ENCODE results near the gene NIF3L1.

NIF3L1 gene

DNA sequence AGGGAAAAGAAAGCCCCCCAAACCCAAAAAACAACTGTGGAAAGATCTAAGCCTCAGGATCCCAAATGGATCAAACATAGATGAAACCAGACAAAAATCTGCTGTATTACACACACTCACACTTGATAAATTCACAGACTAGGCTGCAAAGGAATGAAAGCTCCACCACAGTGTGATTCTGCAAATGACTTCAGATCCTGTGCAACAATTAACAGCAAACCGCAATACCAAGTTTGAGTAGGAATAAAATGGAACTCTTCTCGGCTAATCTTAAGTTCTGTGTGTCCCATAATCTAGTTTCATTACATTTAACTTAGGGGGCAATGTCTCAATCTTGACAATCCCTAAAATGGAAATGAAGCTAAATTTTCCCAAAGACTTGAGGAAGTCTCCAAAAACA is 36.6 kb upstream of the NIF3L1 start:
- Histone ChIP-seq H3K4me3 (ENCODE audit: low read depth, low read length) (no peak overlapping the region), H3K27ac (ENCODE audit: low read depth, low read length) (no peak overlapping the region), H3K4me1 (ENCODE audit: control insufficient read depth, insufficient read depth, low read length) (no peaks in the 10 kb centered on the region), H3K9me3 (ENCODE audit: control insufficient read depth, insufficient read depth, low read length) (no peaks in the 10 kb centered on the region), H3K36me3 (ENCODE audit: control insufficient read depth, insufficient read depth, low read length) (peaks cover 67% of the 10 kb centered on the region), H3K9ac (ENCODE audit: low read depth, low read length) (no peak overlapping the region), H3K27me3 (ENCODE audit: control insufficient read depth, insufficient read depth, low read length) (no peaks in the 10 kb centered on the region)

DNA sequence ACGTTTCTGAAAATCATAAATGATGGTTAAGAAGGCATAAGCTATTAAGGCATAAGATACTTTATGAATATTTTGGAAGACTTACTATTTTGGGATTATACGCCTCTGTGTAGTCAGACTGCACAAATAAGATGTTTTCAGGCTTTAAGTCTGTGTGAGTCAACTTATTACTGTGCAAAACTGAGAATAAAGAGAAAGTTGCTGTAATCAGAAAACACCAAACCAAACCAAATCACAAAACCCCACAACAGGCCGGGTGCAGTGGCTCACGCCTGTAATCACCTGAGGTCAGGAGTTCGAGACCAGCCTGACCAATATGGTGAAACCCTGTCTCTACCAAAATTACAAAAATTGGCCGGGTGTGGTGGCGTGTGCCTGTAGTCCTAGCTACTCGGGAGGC is 32.4 kb upstream of the NIF3L1 start:
- Histone ChIP-seq H3K9ac (ENCODE audit: low read depth, low read length) (no peak overlapping the region), H3K9me3 (ENCODE audit: control insufficient read depth, insufficient read depth, low read length) (no peaks in the 10 kb centered on the region), H3K36me3 (ENCODE audit: control insufficient read depth, insufficient read depth, low read length) (peaks cover 98% of the 10 kb centered on the region), H3K27ac (ENCODE audit: low read depth, low read length) (no peak overlapping the region), H3K4me3 (ENCODE audit: low read depth, low read length) (no peak overlapping the region), H3K4me1 (ENCODE audit: control insufficient read depth, insufficient read depth, low read length) (peaks cover 14% of the 10 kb centered on the region), H3K27me3 (ENCODE audit: control insufficient read depth, insufficient read depth, low read length) (no peaks in the 10 kb centered on the region)

DNA sequence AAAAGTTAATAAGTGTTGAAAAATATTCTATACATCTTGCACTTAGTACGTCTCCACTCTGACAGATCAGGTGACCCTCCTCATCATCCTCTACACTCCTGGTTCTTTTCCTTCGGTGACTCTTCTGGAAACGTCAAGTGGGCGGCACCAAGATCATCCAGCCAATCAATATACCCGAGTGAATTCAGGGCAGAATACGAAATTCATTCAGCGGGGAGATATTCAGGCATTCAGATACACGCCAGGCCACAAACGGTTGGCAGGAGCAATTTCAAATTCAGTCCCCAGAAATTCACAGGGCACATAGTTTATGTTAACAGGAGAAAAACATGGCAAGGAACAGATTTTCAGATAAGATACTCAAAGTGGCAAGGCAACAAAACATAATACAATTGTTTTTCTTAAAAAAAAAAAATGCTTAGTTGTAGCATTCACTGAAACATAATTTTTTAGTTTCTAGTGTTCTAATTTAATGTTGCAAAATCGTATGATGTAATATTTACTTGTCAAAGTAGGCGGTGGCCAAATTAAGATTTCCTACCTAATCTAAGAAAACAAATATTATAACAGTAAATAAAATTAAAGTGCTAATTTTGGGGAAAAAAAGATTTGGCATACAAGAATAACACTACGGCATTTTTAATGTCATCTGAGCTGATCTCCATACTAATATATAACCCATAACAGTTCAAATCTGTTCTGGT is 28.9 kb upstream of the NIF3L1 start:
- H3K9ac ChIP-seq (ENCODE audit: low read depth, low read length) = no peak overlapping the region

DNA sequence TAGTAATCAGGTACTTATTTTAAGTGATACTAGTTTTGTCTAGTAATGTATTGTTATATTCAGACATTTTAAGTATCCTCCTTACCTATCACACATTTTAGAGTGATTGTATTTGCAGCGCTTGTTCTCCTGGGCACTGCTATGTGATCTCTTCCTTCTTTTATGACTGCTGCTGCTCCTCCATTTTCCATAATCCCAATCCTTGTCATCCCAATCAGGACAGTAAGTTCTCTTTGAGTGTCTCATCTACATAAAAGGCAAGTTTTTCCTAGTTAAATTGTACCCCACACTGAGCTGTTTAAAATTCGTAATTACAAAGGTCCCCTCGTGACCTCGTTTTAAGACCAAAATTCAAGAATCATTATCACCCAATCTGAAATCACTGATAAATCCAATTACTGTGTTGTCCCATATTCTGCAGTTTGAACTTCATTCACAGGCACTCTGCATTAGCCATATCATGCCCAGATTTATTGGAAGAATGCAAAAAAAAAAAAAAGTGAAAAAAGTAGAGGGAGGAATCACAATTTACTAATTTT is 27.5 kb upstream of the NIF3L1 start:
- no peak overlapping the region for H3K9ac ChIP-seq (ENCODE audit: low read depth, low read length)
- H3K9me3 ChIP-seq (ENCODE audit: control insufficient read depth, insufficient read depth, low read length) = no peaks in the 10 kb centered on the region
- H3K36me3 ChIP-seq (ENCODE audit: control insufficient read depth, insufficient read depth, low read length) = peaks cover 49% of the 10 kb centered on the region
- peak overlapping the region; percentile 18 for H3K27ac ChIP-seq (ENCODE audit: low read depth, low read length)
- H3K27me3 ChIP-seq (ENCODE audit: control insufficient read depth, insufficient read depth, low read length) = no peaks in the 10 kb centered on the region
- peak overlapping the region; percentile 86 for H3K4me3 ChIP-seq (ENCODE audit: low read depth, low read length)
- H3K4me1 ChIP-seq (ENCODE audit: control insufficient read depth, insufficient read depth, low read length) = peaks cover 16% of the 10 kb centered on the region

More for the DNA sequence above, 28.9 kb upstream of the NIF3L1 start:
- H3K4me1 ChIP-seq (ENCODE audit: control insufficient read depth, insufficient read depth, low read length) = peaks cover 16% of the 10 kb centered on the region
- no peaks in the 10 kb centered on the region for H3K27me3 ChIP-seq (ENCODE audit: control insufficient read depth, insufficient read depth, low read length)
- H3K4me3 ChIP-seq (ENCODE audit: low read depth, low read length) = no peak overlapping the region
- no peak overlapping the region for H3K27ac ChIP-seq (ENCODE audit: low read depth, low read length)
- no peaks in the 10 kb centered on the region for H3K9me3 ChIP-seq (ENCODE audit: control insufficient read depth, insufficient read depth, low read length)
- peaks cover 63% of the 10 kb centered on the region for H3K36me3 ChIP-seq (ENCODE audit: control insufficient read depth, insufficient read depth, low read length)

DNA sequence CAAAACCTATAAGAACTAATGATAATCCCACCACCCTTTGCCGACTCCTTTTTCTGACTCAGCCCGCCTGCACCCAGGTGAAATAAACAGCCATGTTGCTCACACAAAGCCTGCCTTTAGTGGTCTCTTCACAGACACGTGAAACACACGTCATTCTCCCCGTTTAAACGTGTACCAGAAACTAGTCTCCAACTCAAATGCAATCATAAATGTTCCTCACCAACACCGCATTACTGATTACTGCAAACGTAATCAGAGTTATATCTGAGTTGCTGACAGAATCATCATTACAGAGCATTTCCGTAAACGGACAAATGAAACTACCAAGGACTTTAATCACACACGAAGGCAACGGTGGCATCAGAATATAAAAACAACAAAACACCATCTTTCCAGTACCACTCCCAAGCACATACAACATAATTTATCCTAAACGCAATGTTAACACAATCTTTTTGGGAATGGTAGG is 26.6 kb upstream of the NIF3L1 start:
- Histone ChIP-seq H3K27ac (ENCODE audit: low read depth, low read length) (peak overlapping the region; percentile 97), H3K36me3 (ENCODE audit: control insufficient read depth, insufficient read depth, low read length) (peaks cover 40% of the 10 kb centered on the region)

DNA sequence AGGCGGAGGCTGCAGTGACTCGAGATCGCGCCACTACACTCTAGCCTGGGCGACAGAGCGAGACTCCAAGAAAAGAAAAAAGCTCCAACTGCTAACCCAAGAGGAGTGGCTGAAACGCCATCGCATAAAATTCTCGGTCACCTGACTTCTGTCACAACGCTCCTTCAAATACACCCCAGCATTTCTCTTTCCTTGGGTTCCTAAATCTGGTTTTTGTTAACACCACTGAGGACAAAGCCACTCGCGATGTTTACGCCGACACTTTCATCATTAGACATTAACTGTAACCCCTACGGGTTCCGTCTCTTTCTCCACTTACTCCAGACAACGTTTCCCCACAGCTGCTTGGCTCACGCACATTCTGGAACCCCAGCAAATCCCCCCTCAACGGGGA is 25.4 kb upstream of the NIF3L1 start:
- H3K36me3 ChIP-seq (ENCODE audit: control insufficient read depth, insufficient read depth, low read length) = peaks cover 28% of the 10 kb centered on the region
- H3K27ac ChIP-seq (ENCODE audit: low read depth, low read length) = peak overlapping the region; percentile 97

More for the DNA sequence above, 26.6 kb upstream of the NIF3L1 start:
- peak overlapping the region; percentile 85 for H3K9ac ChIP-seq (ENCODE audit: low read depth, low read length)
- H3K4me3 ChIP-seq (ENCODE audit: low read depth, low read length) = peak overlapping the region; percentile 86
- H3K4me1 ChIP-seq (ENCODE audit: control insufficient read depth, insufficient read depth, low read length) = peaks cover 16% of the 10 kb centered on the region
- H3K9me3 ChIP-seq (ENCODE audit: control insufficient read depth, insufficient read depth, low read length) = no peaks in the 10 kb centered on the region
- no peaks in the 10 kb centered on the region for H3K27me3 ChIP-seq (ENCODE audit: control insufficient read depth, insufficient read depth, low read length)

DNA sequence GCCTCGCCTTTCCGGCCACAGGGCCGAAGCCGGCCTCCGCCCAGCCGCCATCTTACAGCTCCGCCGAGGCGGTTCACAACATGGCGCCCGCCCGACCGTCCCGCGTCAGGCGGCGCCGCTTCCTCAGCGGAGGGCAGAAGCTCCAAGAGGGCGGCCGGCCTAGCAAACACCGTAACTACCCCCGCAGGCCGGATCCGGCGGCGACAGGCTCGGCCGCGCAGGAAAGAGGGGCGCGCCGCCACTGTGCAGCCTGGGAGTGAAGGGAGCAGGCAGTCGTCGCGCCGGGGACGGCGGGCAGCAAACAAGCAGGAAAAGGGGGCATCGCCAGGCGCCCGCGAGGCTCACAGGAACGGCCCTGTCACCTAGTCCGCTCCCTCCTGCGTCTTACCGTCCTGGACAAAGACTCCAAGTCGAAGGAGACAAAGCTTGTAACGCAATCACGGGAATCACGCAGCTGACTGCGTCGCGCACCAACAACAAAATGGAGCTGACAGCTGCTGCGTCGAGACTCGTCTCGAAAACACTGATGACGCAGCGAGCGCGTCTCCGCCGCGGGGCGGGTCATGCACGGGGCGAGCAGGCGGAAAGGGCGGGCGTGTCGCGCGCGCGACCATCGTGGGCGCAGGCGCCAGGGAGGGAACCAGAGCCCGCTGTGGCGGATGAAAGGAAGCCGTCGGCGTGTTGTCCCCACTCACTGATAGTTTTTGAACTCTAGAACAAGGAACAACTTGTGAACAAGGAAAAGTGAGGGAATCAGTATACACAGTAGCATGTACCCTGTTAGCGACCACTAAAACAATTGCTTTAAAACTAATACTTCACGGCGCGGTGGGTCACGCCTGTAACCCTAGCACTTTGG is 24.8 kb upstream of the NIF3L1 start, which contains the start of gene CLK1:
Gene CLK1 (minus strand): TSS at position 483 of the 859 bp plus-strand sequence. CDS start 2,796 bp downstream, outside the sequence.
- peaks cover 22% of the 10 kb centered on the region for H3K36me3 ChIP-seq (ENCODE audit: control insufficient read depth, insufficient read depth, low read length)
- no peaks in the 10 kb centered on the region for H3K27me3 ChIP-seq (ENCODE audit: control insufficient read depth, insufficient read depth, low read length)
- peak within 1 kb of the TSS; percentile 86 for H3K4me3 ChIP-seq (ENCODE audit: low read depth, low read length)
- peaks cover 16% of the 10 kb centered on the region for H3K4me1 ChIP-seq (ENCODE audit: control insufficient read depth, insufficient read depth, low read length)
- peak within 1 kb of the TSS; percentile 85 for H3K9ac ChIP-seq (ENCODE audit: low read depth, low read length)
- peak within 1 kb of the TSS; percentile 97 for H3K27ac ChIP-seq (ENCODE audit: low read depth, low read length)
- no peaks in the 10 kb centered on the region for H3K9me3 ChIP-seq (ENCODE audit: control insufficient read depth, insufficient read depth, low read length)

More for the DNA sequence above, 25.4 kb upstream of the NIF3L1 start:
- peaks cover 16% of the 10 kb centered on the region for H3K4me1 ChIP-seq (ENCODE audit: control insufficient read depth, insufficient read depth, low read length)
- peak overlapping the region; percentile 85 for H3K9ac ChIP-seq (ENCODE audit: low read depth, low read length)
- H3K4me3 ChIP-seq (ENCODE audit: low read depth, low read length) = peak overlapping the region; percentile 86
- no peaks in the 10 kb centered on the region for H3K27me3 ChIP-seq (ENCODE audit: control insufficient read depth, insufficient read depth, low read length)
- no peaks in the 10 kb centered on the region for H3K9me3 ChIP-seq (ENCODE audit: control insufficient read depth, insufficient read depth, low read length)

DNA sequence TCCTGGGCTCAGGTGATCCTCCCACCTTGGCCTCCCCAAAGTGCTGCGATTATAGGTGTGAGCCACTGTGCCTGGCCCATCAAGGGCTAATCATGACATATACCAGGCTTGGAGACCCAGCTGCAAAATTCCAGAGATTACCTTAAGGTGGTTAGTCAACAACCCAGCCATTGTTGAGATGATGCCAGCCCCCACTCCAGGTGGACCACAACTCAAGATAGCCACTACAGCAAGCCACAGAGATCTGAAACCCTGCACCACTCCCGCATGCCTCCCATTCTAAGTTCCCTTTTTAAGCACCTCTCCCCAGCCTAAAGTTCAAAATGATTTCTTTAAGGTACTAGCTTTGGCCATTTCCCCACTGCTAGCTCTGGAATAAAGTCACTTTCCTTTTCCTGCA is 20.2 kb upstream of the NIF3L1 start:
- H3K4me3 ChIP-seq (ENCODE audit: low read depth, low read length) = no peak overlapping the region
- no peaks in the 10 kb centered on the region for H3K27me3 ChIP-seq (ENCODE audit: control insufficient read depth, insufficient read depth, low read length)
- peaks cover 19% of the 10 kb centered on the region for H3K36me3 ChIP-seq (ENCODE audit: control insufficient read depth, insufficient read depth, low read length)
- H3K4me1 ChIP-seq (ENCODE audit: control insufficient read depth, insufficient read depth, low read length) = no peaks in the 10 kb centered on the region
- no peaks in the 10 kb centered on the region for H3K9me3 ChIP-seq (ENCODE audit: control insufficient read depth, insufficient read depth, low read length)
- H3K9ac ChIP-seq (ENCODE audit: low read depth, low read length) = no peak overlapping the region
- no peak overlapping the region for H3K27ac ChIP-seq (ENCODE audit: low read depth, low read length)

DNA sequence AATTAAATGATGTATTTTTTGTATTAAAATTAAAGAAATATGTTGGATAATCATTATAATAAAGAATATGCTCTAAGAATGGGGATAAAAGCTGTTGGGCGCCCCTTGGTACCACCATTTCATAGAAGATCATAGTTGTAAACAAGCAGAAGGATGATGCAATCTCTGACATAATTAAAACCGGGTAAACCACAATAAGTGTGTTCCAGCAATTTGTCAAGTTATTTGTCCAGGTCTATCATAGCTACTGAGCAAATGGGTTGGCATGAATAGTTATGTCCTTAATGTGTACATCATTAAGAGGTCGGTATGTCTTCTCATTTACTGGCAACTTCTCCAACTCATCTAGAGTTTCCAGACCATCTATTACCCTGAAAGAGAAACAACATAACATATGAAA is 18.0 kb upstream of the NIF3L1 start:
- no peak overlapping the region for H3K4me3 ChIP-seq (ENCODE audit: low read depth, low read length)
- H3K27me3 ChIP-seq (ENCODE audit: control insufficient read depth, insufficient read depth, low read length) = no peaks in the 10 kb centered on the region
- peaks cover 39% of the 10 kb centered on the region for H3K36me3 ChIP-seq (ENCODE audit: control insufficient read depth, insufficient read depth, low read length)
- H3K27ac ChIP-seq (ENCODE audit: low read depth, low read length) = no peak overlapping the region
- no peaks in the 10 kb centered on the region for H3K9me3 ChIP-seq (ENCODE audit: control insufficient read depth, insufficient read depth, low read length)
- no peak overlapping the region for H3K9ac ChIP-seq (ENCODE audit: low read depth, low read length)
- no peaks in the 10 kb centered on the region for H3K4me1 ChIP-seq (ENCODE audit: control insufficient read depth, insufficient read depth, low read length)

DNA sequence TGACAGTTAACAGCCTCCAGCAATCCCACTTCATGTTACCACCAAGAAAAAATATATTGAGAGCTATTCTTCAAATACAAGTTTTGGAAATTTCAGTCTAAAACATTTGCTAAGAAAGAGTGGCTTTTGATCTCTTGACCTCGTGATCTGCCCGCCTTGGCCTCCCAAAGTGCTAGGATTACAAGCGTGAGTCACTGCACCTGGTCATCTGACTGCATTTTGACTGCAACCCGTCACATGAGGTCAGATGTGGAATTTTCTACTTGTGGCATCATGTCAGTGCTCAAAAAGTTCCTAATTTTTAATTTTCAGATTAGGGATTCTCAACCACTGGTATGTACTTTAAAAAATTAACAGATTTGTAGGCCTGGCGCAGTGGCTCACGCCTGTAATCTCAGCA is 15.6 kb upstream of the NIF3L1 start:
- Histone ChIP-seq H3K36me3 (ENCODE audit: control insufficient read depth, insufficient read depth, low read length) (peaks cover 58% of the 10 kb centered on the region), H3K4me3 (ENCODE audit: low read depth, low read length) (no peak overlapping the region)

DNA sequence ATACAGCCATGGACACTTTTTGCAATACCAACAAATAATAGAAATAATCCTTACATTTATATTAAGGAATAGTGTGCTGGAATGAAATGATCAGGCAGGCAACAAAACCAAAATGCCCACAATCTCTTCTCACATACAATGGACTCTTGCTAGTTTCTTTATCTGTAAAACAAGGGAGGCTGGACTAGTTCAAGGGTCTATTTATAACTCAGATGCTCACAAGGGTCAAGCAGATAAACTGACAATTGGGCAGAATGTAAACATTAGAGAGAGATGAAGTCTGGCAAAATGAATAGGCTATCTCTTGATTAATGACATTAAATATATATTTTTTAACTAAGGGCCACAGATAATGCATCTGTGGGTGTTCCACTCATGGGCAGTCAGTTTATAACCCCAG is 11.7 kb upstream of the NIF3L1 start:
- Histone ChIP-seq H3K27me3 (ENCODE audit: control insufficient read depth, insufficient read depth, low read length) (no peaks in the 10 kb centered on the region), H3K36me3 (ENCODE audit: control insufficient read depth, insufficient read depth, low read length) (peaks cover 82% of the 10 kb centered on the region), H3K9me3 (ENCODE audit: control insufficient read depth, insufficient read depth, low read length) (no peaks in the 10 kb centered on the region), H3K4me3 (ENCODE audit: low read depth, low read length) (no peak overlapping the region), H3K9ac (ENCODE audit: low read depth, low read length) (no peak overlapping the region), H3K4me1 (ENCODE audit: control insufficient read depth, insufficient read depth, low read length) (no peaks in the 10 kb centered on the region), H3K27ac (ENCODE audit: low read depth, low read length) (no peak overlapping the region)

More for the DNA sequence above, 15.6 kb upstream of the NIF3L1 start:
- H3K9ac ChIP-seq (ENCODE audit: low read depth, low read length) = no peak overlapping the region
- no peaks in the 10 kb centered on the region for H3K4me1 ChIP-seq (ENCODE audit: control insufficient read depth, insufficient read depth, low read length)
- H3K27me3 ChIP-seq (ENCODE audit: control insufficient read depth, insufficient read depth, low read length) = no peaks in the 10 kb centered on the region
- no peak overlapping the region for H3K27ac ChIP-seq (ENCODE audit: low read depth, low read length)
- H3K9me3 ChIP-seq (ENCODE audit: control insufficient read depth, insufficient read depth, low read length) = no peaks in the 10 kb centered on the region
